Central memory CD4-positive, alpha-beta T cell (primary cell): ENCODE data around the gene HMGN1.

Experiments
- DNase-seq: peaks from one replicate; pipeline ENCODE4 v3.0.0; 2022

Gene HMGN1

GRCh38 chr21:39367783-39368182, 18.9 kb upstream of the HMGN1 start:
- DNase-seq, result no peak

- DNase-seq, result no peak
Observed at GRCh38 chr21:39366563-39366962, 17.7 kb upstream of the HMGN1 start.

GRCh38 chr21:39364949-39365348, 16.1 kb upstream of the HMGN1 start:
- DNase-seq, result no peak

GRCh38 chr21:39363607-39364555, 15.0 kb upstream of the HMGN1 start:
- no peak for DNase-seq

GRCh38 chr21:39362733-39363132, 13.8 kb upstream of the HMGN1 start:
- no peak for DNase-seq

- DNase-seq, result no peak
Observed at GRCh38 chr21:39359382-39359781, 10.5 kb upstream of the HMGN1 start.

- DNase-seq, result no peak
Observed at GRCh38 chr21:39353295-39353694, 4.4 kb upstream of the HMGN1 start.

GRCh38 chr21:39350094-39351005, 1.5 kb upstream of the HMGN1 start:
- no peak for DNase-seq

- DNase-seq, result peak; percentile 96
Observed at GRCh38 chr21:39349211-39350093, 564 bp upstream of the HMGN1 start.

GRCh38 chr21:39348040-39348354, 891 bp downstream of the HMGN1 start:
- no peak for DNase-seq

- DNase-seq, result no peak
Observed at GRCh38 chr21:39347537-39347936, 1.4 kb downstream of the HMGN1 start.

- DNase-seq, result no peak
Observed at GRCh38 chr21:39346671-39347331, 2.1 kb downstream of the HMGN1 start.

- no peak for DNase-seq
Observed at GRCh38 chr21:39346206-39346605, 2.7 kb downstream of the HMGN1 start.

GRCh38 chr21:39345440-39345839, 3.4 kb downstream of the HMGN1 start:
- no peak for DNase-seq

GRCh38 chr21:39344848-39345247, 4.0 kb downstream of the HMGN1 start:
- no peak for DNase-seq

GRCh38 chr21:39341249-39341923, 7.5 kb downstream of the HMGN1 start:
- no peak for DNase-seq

GRCh38 chr21:39340687-39341086, 8.2 kb downstream of the HMGN1 start:
- no peak for DNase-seq

- no peak for DNase-seq
Observed at GRCh38 chr21:39339231-39339630, 9.7 kb downstream of the HMGN1 start.

GRCh38 chr21:39336457-39337008, 12.4 kb downstream of the HMGN1 start:
- DNase-seq, result no peak

- no peak for DNase-seq
Observed at GRCh38 chr21:39334611-39335010, 14.3 kb downstream of the HMGN1 start.

- no peak for DNase-seq
Observed at GRCh38 chr21:39332175-39332574, 16.7 kb downstream of the HMGN1 start.
